GM23338 (cell line): ENCODE data around the gene TTC14. TPM values are rescaled to one million over a fixed set of nuclear protein-coding genes. Genes with fewer than 3 reads are reported as not detected.

Experiments
- ATAC-seq: fragments of 200-7000 bp; cut with Tn5 transposase; 3 replicates; pipeline ENCODE4 v1.9.1; 2020
- DNase-seq: peaks from one replicate; pipeline ENCODE4 v3.0.0-alpha.2; 2015; ENCODE audit warnings: low spot score
- H2AFZ ChIP-seq: fragments of 200-600 bp; sonication (generic); 2 replicates; pipeline ENCODE4 v1.8.0; 2016; ENCODE audit warnings: antibody characterized with exemption, mild to moderate bottlenecking, moderate library complexity
- H3F3A ChIP-seq: fragments of 200-600 bp; sonication (generic); replicated peaks from 2 replicates; pipeline ENCODE4 v1.8.0; 2017; ENCODE audit warnings: antibody characterized with exemption, mixed run types, low read depth
- H3K27ac ChIP-seq: fragments of 200-600 bp; sonication (generic); 2 replicates; pipeline ENCODE4 v1.6.1; 2016; ENCODE audit warnings: low read depth
- H3K27me3 ChIP-seq: fragments of 200-600 bp; sonication (generic); 2 replicates; pipeline ENCODE4 v1.8.0; 2016; ENCODE audit warnings: mild to moderate bottlenecking, mixed run types, moderate library complexity; ENCODE audit not compliant: insufficient read depth
- H3K36me3 ChIP-seq: fragments of 200-600 bp; sonication (generic); 2 replicates; pipeline ENCODE4 v1.8.0; 2016; ENCODE audit warnings: mild to moderate bottlenecking; ENCODE audit not compliant: insufficient read depth
- H3K4me1 ChIP-seq: fragments of 200-600 bp; sonication (generic); 2 replicates; pipeline ENCODE4 v1.8.0; 2016; ENCODE audit warnings: mild to moderate bottlenecking, moderate library complexity; ENCODE audit not compliant: insufficient read depth
- H3K4me2 ChIP-seq: fragments of 200-600 bp; sonication (generic); 2 replicates; pipeline ENCODE4 v1.7.1; 2017; ENCODE audit warnings: mixed run types
- H3K4me3 ChIP-seq: fragments of 200-600 bp; sonication (generic); 2 replicates; pipeline ENCODE4 v1.6.1; 2016; ENCODE audit warnings: mixed run types
- H3K79me2 ChIP-seq: fragments of 200-600 bp; sonication (generic); replicated peaks from 2 replicates; pipeline ENCODE4 v1.8.0; 2017; ENCODE audit warnings: mild to moderate bottlenecking; ENCODE audit not compliant: insufficient read depth
- H3K9me2 ChIP-seq: fragments of 200-600 bp; sonication (generic); 2 replicates; pipeline ENCODE4 v1.8.0; 2017; ENCODE audit not compliant: insufficient read depth
- H4K20me1 ChIP-seq: fragments of 200-600 bp; sonication (generic); replicated peaks from 2 replicates; pipeline ENCODE4 v1.8.0; 2017; ENCODE audit warnings: mild to moderate bottlenecking; ENCODE audit not compliant: insufficient read depth
- H3K27ac Mint-ChIP-seq: 2 replicates; pipeline ENCODE4 v1.8.0; 2020; ENCODE audit warnings: inconsistent platforms, mild to moderate bottlenecking, moderate library complexity, mixed read lengths
- H3K27me3 Mint-ChIP-seq: 3 replicates; pipeline ENCODE4 v1.8.0; 2022; ENCODE audit warnings: low read depth, mild to moderate bottlenecking, moderate library complexity, mixed read lengths, inconsistent platforms; ENCODE audit not compliant: insufficient read depth, poor library complexity
- H3K36me3 Mint-ChIP-seq: 3 replicates; pipeline ENCODE4 v1.8.0; 2021; ENCODE audit warnings: low read depth, mild to moderate bottlenecking, inconsistent platforms, moderate library complexity, mixed read lengths
- H3K4me1 Mint-ChIP-seq: 3 replicates; pipeline ENCODE4 v1.8.0; 2020; ENCODE audit warnings: mild to moderate bottlenecking, inconsistent platforms, mixed read lengths
- H3K4me3 Mint-ChIP-seq: 3 replicates; pipeline ENCODE4 v1.8.0; 2021; ENCODE audit warnings: moderate library complexity, mild to moderate bottlenecking, inconsistent platforms, mixed read lengths
- H3K9me3 Mint-ChIP-seq: 3 replicates; pipeline ENCODE4 v1.8.0; 2020; ENCODE audit warnings: moderate library complexity, mild to moderate bottlenecking, inconsistent platforms, mixed read lengths
- CREB1 ChIP-seq: fragments of 250-450 bp; sonication (Bioruptor Pico); IDR thresholded peaks from 2 replicates; pipeline ENCODE4 v1.5.0; 2020; ENCODE audit warnings: low read depth, mild to moderate bottlenecking, moderate library complexity
- CTCF ChIP-seq, 2 experiments: fragments of 200-600 bp in 1 of 2; sonication (generic) in 1 of 2; conservative IDR thresholded peaks; 2 replicates each; pipeline versions ENCODE4 v1.5.1 to v1.6.1; 2016 to 2017; ENCODE audit warnings: antibody characterized with exemption in 2 of 2, low read depth in 2 of 2, mild to moderate bottlenecking in 2 of 2, moderate library complexity in 1 of 2
- ETS1 ChIP-seq: IDR thresholded peaks from 2 replicates; pipeline ENCODE4 v1.6.1; 2016; ENCODE audit warnings: antibody characterized with exemption
- EZH2 ChIP-seq: fragments of 200-600 bp; sonication (generic); IDR thresholded peaks from one replicate; pipeline ENCODE4 v1.8.0; 2017; ENCODE audit warnings: antibody characterized with exemption, mild to moderate bottlenecking, low read depth; ENCODE audit not compliant: unreplicated experiment
- EZH2phosphoT487 ChIP-seq: fragments of 200-600 bp; sonication (generic); IDR thresholded peaks from one replicate; pipeline ENCODE4 v1.8.1; 2018; ENCODE audit warnings: antibody characterized with exemption; ENCODE audit not compliant: unreplicated experiment
- JUNB ChIP-seq: IDR thresholded peaks from one replicate; pipeline ENCODE4 v1.6.1; 2016; ENCODE audit warnings: antibody characterized with exemption; ENCODE audit not compliant: unreplicated experiment
- NANOG ChIP-seq: IDR thresholded peaks from 2 replicates; pipeline ENCODE4 v1.6.1; 2016; ENCODE audit warnings: antibody characterized with exemption, borderline replicate concordance
- POLR2AphosphoS5 ChIP-seq: IDR thresholded peaks from 2 replicates; pipeline ENCODE4 v1.6.1; 2016; ENCODE audit warnings: antibody characterized with exemption, low read depth
- REST ChIP-seq: IDR thresholded peaks from one replicate; pipeline ENCODE4 v1.6.1; 2018; ENCODE audit warnings: antibody characterized with exemption; ENCODE audit not compliant: unreplicated experiment
- STAT1 ChIP-seq: IDR thresholded peaks from one replicate; pipeline ENCODE4 v1.6.1; 2016; ENCODE audit warnings: antibody characterized with exemption; ENCODE audit not compliant: unreplicated experiment
- ZNF114 ChIP-seq: fragments of 250-450 bp; sonication (Bioruptor Pico); IDR thresholded peaks from 2 replicates; pipeline ENCODE4 v1.5.0; 2020; ENCODE audit warnings: mild to moderate bottlenecking, moderate library complexity
- ZNF331 ChIP-seq: fragments of 250-450 bp; sonication (Bioruptor Pico); IDR thresholded peaks from 2 replicates; pipeline ENCODE4 v1.5.0; 2020; ENCODE audit warnings: low read depth, mild to moderate bottlenecking, moderate library complexity
- ZNF462 ChIP-seq: fragments of 250-450 bp; sonication (Bioruptor Pico); IDR thresholded peaks from 2 replicates; pipeline ENCODE4 v1.5.0; 2020; ENCODE audit warnings: mild to moderate bottlenecking, moderate library complexity
- polyA plus RNA-seq: library from polyadenylated mRNA; unstranded; fragments of >200 nt; fragmentation: Nextera tagmentation; extraction: Ambion mirVana; gene quantifications from 2 replicates; pipeline ENCODE4 v1.2.1, GENCODE V29; 2016
- total RNA-seq: library from RNA; depleted of rRNA; stranded (reverse); fragments of >200 nt; shearing (Covaris generic); gene quantifications from 2 replicates; pipeline ENCODE4 v1.2.3, GENCODE V29; 2014

TTC14 gene
- total and polyA plus RNA-seq, 2 experiments from 2014 or later: 20.0 to 22.1 TPM

- H3K4me1 ChIP-seq: no peaks in the 10 kb centered on the region
- H3K79me2 ChIP-seq: no peaks in the 10 kb centered on the region
- H3K4me3 Mint-ChIP-seq: no peak overlapping the region
- no peaks in the 10 kb centered on the region for H4K20me1 ChIP-seq
- no peaks in the 10 kb centered on the region for H3K4me1 Mint-ChIP-seq
- H3K27ac ChIP-seq: no peak overlapping the region
- H3K27me3 ChIP-seq: no peaks in the 10 kb centered on the region
- H3K4me3 ChIP-seq: no peak overlapping the region
- no peaks in the 10 kb centered on the region for H3K36me3 Mint-ChIP-seq
- ATAC-seq (no peak), DNase-seq (no peak)
- H3K36me3 ChIP-seq: no peaks in the 10 kb centered on the region
- no peak overlapping the region for H3K27ac Mint-ChIP-seq
- H2AFZ ChIP-seq: no peak overlapping the region
- no peaks in the 10 kb centered on the region for H3K9me3 Mint-ChIP-seq
- TF ChIP-seq REST: no peak
- no peak for TF ChIP-seq POLR2AphosphoS5
- TF ChIP-seq ZNF331: no peak
- TF ChIP-seq JUNB: no peak
- TF ChIP-seq ETS1: no peak
- TF ChIP-seq ZNF462 (CRISPR knock-in tag): no peak
- no peak for TF ChIP-seq CTCF (conservative IDR thresholded peaks at IDR 0.05; ENCODE audit: low read depth in 2 of 2)
- no peak for TF ChIP-seq NANOG
- no peak for TF ChIP-seq ZNF114
- TF ChIP-seq EZH2: no peak
- TF ChIP-seq EZH2phosphoT487: no peak
- TF ChIP-seq STAT1: no peak
- no peak for TF ChIP-seq CREB1
- H3F3A ChIP-seq: no peaks in the 10 kb centered on the region
- H3K4me2 ChIP-seq: no peak overlapping the region
- H3K9me2 ChIP-seq: no peaks in the 10 kb centered on the region
- no peaks in the 10 kb centered on the region for H3K27me3 Mint-ChIP-seq
Observed at GRCh38 chr3:180640987-180641386, 39.0 kb downstream of the TTC14 start.
